SK-N-SH (cell line): ENCODE data around the gene PPP1R18.

Source experiments
- MAX ChIP-seq: IDR thresholded peaks from 2 replicates; pipeline ENCODE4 v1.4.0; 2012; ENCODE audit warnings: low read depth
- SMC3 ChIP-seq: IDR thresholded peaks from 2 replicates; pipeline ENCODE4 v1.6.1; 2012; ENCODE audit warnings: low read depth, low read length, improper control_type of control experiment
- USF2 ChIP-seq: fragments of 150-350 bp; IDR thresholded peaks from 2 replicates; pipeline ENCODE4 v1.6.1; 2017; ENCODE audit warnings: antibody characterized with exemption, low read length, low read depth, borderline replicate concordance
- YY1 ChIP-seq: IDR thresholded peaks from 2 replicates; pipeline ENCODE4 v1.4.0; 2012; ENCODE audit warnings: low read depth, mild to moderate bottlenecking

GRCh38 chr6:30670760-30671527, 15.5 kb downstream of the PPP1R18 start:
- TF ChIP-seq MAX (no peak), SMC3 (no peak), USF2 (no peak), YY1 (no peak)
